Hepatocyte (in vitro differentiated cells): ENCODE data around the gene SEMA4A. TPM values are rescaled to one million over a fixed set of nuclear protein-coding genes. Genes with fewer than 3 reads are reported as not detected.

ENCODE experiments used
- DNase-seq: peaks from one replicate; pipeline ENCODE4 v3.0.0-alpha.2; 2016; ENCODE audit warnings: low spot score
- H2AFZ ChIP-seq: fragments of 200-600 bp; sonication (generic); 2 replicates; pipeline ENCODE4 v1.6.0; 2016; ENCODE audit warnings: antibody characterized with exemption, mild to moderate bottlenecking
- H3K27ac ChIP-seq: fragments of 200-600 bp; sonication (generic); 2 replicates; pipeline ENCODE4 v1.5.1; 2016; ENCODE audit warnings: mild to moderate bottlenecking
- H3K27me3 ChIP-seq: fragments of 200-600 bp; sonication (generic); 2 replicates; pipeline ENCODE4 v1.6.1; 2016
- H3K36me3 ChIP-seq: fragments of 200-600 bp; sonication (generic); replicated peaks from 2 replicates; pipeline ENCODE4 v1.5.1; 2016; ENCODE audit warnings: low read depth; ENCODE audit not compliant: insufficient read depth
- H3K4me1 ChIP-seq: fragments of 200-600 bp; sonication (generic); 2 replicates; pipeline ENCODE4 v1.5.1; 2016; ENCODE audit warnings: mild to moderate bottlenecking, moderate library complexity; ENCODE audit not compliant: insufficient read depth
- H3K4me2 ChIP-seq: fragments of 200-600 bp; sonication (generic); 2 replicates; pipeline ENCODE4 v1.6.0; 2016
- H3K4me3 ChIP-seq: fragments of 200-600 bp; sonication (generic); 2 replicates; pipeline ENCODE4 v1.5.1; 2016; ENCODE audit warnings: mild to moderate bottlenecking
- H3K79me2 ChIP-seq: fragments of 200-600 bp; sonication (generic); 2 replicates; pipeline ENCODE4 v1.6.0; 2017; ENCODE audit warnings: mild to moderate bottlenecking
- H3K9me2 ChIP-seq: fragments of 200-600 bp; sonication (generic); replicated peaks from 2 replicates; pipeline ENCODE4 v1.6.0; 2017; ENCODE audit warnings: mild to moderate bottlenecking; ENCODE audit not compliant: insufficient read depth
- H3K9me3 ChIP-seq: fragments of 200-600 bp; sonication (generic); 2 replicates; pipeline ENCODE4 v1.5.1; 2016; ENCODE audit warnings: low read depth, mild to moderate bottlenecking
- H4K20me1 ChIP-seq: fragments of 200-600 bp; sonication (generic); 2 replicates; pipeline ENCODE4 v1.6.0; 2016; ENCODE audit warnings: mild to moderate bottlenecking; ENCODE audit not compliant: insufficient read depth, poor library complexity, severe bottlenecking
- EZH2 ChIP-seq: fragments of 200-600 bp; sonication (generic); IDR thresholded peaks from 2 replicates; pipeline ENCODE4 v1.6.1; 2016; ENCODE audit warnings: antibody characterized with exemption, mild to moderate bottlenecking, borderline replicate concordance
- EZH2phosphoT487 ChIP-seq: fragments of 200-600 bp; sonication (generic); IDR thresholded peaks from one replicate; pipeline ENCODE4 v1.6.1; 2018; ENCODE audit warnings: antibody characterized with exemption, mild to moderate bottlenecking, low read depth, moderate library complexity; ENCODE audit not compliant: unreplicated experiment, severe bottlenecking
- WGBS: methylation state at CpG from one replicate; pipeline ENCODE4 v1.1.6; 2016; ENCODE audit warnings: low lambda C conversion rate; ENCODE audit errors: missing lambda C conversion rate; 5-methylcytosine and 5-hydroxymethylcytosine counted together
- polyA plus RNA-seq: library from polyadenylated mRNA; unstranded; fragments of >200 nt; fragmentation: Nextera tagmentation; extraction: Ambion mirVana; gene quantifications from 2 replicates; pipeline ENCODE4 v1.2.1, GENCODE V29; 2016
- total RNA-seq: library from RNA; depleted of rRNA; stranded (reverse); fragments of >200 nt; gene quantifications from 2 replicates; pipeline ENCODE4 v1.2.3, GENCODE V29; 2014
- TF ChIP-seq, protein P1 (sequence below): fragments of 200-600 bp; sonication (generic); IDR thresholded peaks from 2 replicates; pipeline ENCODE4 v1.5.1; 2016; ENCODE audit warnings: antibody characterized with exemption, mild to moderate bottlenecking; ENCODE audit not compliant: poor library complexity

Gene SEMA4A
- total and polyA plus RNA-seq, 2 experiments from 2014 or later: 1.3 to 2.1 TPM

DNA sequence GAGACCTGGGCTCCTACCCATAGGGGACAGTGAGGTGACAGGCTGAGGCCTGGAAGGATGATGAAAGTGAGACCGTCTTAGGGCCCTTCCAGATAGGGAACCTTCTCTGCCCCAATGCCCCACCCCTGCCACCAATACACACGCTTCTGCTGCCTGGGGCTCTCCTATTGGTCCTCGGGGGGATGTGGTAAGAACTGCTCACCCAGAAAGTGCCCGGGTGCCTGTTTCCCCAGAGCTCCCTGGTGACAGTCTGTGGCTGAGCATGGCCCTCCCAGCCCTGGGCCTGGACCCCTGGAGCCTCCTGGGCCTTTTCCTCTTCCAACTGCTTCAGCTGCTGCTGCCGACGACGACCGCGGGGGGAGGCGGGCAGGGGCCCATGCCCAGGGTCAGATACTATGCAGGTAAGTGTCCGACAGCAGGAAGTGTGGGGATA is 948 bp downstream of the SEMA4A start:
- no peak for DNase-seq
- Histone ChIP-seq H2AFZ (no peak overlapping the region), H3K27ac (no peak overlapping the region), H3K79me2 (no peaks in the 10 kb centered on the region), H3K4me2 (no peak overlapping the region), H3K4me3 (no peak overlapping the region), H4K20me1 (no peaks in the 10 kb centered on the region), H3K27me3 (no peaks in the 10 kb centered on the region), H3K9me2 (no peaks in the 10 kb centered on the region), H3K4me1 (no peaks in the 10 kb centered on the region), H3K36me3 (no peaks in the 10 kb centered on the region), H3K9me3 (no peaks in the 10 kb centered on the region)
- WGBS: 88% methylated on average over 11 of the region's 11 CpGs
- TF ChIP-seq EZH2phosphoT487 (no peak), EZH2 (no peak)
- TF ChIP-seq, protein P1, sequence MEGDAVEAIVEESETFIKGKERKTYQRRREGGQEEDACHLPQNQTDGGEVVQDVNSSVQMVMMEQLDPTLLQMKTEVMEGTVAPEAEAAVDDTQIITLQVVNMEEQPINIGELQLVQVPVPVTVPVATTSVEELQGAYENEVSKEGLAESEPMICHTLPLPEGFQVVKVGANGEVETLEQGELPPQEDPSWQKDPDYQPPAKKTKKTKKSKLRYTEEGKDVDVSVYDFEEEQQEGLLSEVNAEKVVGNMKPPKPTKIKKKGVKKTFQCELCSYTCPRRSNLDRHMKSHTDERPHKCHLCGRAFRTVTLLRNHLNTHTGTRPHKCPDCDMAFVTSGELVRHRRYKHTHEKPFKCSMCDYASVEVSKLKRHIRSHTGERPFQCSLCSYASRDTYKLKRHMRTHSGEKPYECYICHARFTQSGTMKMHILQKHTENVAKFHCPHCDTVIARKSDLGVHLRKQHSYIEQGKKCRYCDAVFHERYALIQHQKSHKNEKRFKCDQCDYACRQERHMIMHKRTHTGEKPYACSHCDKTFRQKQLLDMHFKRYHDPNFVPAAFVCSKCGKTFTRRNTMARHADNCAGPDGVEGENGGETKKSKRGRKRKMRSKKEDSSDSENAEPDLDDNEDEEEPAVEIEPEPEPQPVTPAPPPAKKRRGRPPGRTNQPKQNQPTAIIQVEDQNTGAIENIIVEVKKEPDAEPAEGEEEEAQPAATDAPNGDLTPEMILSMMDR: no peak

DNA sequence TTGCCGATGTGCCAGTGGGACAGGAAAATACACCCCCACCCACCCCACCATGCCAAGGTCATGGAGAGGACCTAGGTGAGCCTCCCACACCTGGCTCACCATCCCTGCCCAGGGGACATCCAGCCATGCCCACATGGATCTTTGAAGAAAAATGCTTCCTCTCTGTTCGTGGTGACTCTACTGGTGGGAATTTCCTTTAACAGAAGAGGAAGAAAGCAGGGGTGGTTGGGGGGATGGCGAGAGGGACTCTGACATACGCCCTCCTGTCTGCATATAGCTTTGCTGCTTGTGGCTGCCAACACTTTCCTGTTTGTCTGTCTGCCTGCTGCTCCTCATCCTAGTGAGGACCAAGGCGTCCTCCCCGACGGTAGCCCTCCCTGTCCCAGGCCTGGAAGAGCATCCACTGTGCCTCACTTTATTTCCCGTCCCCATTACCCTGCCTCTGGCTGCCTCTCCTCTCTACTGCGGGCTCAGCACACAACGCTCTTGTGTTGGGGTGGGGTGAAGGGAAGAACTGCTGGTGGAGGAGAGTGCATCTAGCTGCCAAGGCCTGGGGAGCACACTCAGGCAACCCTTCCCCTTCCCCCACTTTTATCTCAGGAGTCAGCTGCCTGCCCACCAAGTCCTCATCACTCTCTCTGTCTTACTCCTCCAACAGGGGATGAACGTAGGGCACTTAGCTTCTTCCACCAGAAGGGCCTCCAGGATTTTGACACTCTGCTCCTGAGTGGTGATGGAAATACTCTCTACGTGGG is 2.5 kb downstream of the SEMA4A start:
- Histone ChIP-seq H3K4me3 (no peak overlapping the region), H3K36me3 (no peaks in the 10 kb centered on the region), H2AFZ (no peak overlapping the region), H3K9me3 (no peaks in the 10 kb centered on the region), H3K4me1 (no peaks in the 10 kb centered on the region), H3K79me2 (no peaks in the 10 kb centered on the region), H3K4me2 (no peak overlapping the region), H4K20me1 (no peaks in the 10 kb centered on the region), H3K27ac (no peak overlapping the region), H3K27me3 (no peaks in the 10 kb centered on the region), H3K9me2 (no peaks in the 10 kb centered on the region)
- 76% methylated on average over 12 of the region's 12 CpGs for WGBS
- no peak for DNase-seq
- TF ChIP-seq, protein P1: no peak
- no peak for TF ChIP-seq EZH2
- no peak for TF ChIP-seq EZH2phosphoT487

DNA sequence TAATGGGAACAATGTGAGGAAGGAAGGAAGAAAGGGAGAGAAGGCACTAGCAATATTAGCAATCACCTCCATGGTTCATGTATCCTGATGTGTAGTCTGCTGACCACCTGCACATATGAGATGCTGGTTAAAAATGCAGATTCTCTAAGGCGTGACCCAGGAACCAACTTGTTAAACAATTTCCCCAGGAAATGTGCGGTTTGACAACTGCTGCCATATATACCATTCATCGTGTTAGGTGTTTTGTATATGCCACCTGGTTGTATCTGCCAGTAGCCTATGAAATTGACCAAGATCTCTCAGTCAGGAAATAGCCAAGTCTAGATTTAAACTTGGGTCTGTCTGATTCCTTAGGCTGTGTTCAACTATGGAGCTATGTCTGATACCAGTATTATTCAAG is 4.1 kb downstream of the SEMA4A start:
- 93% methylated on average over 3 of the region's 3 CpGs for WGBS
- no peak overlapping the region for H3K4me2 ChIP-seq
- no peak overlapping the region for H2AFZ ChIP-seq

More for the DNA sequence above, 4.1 kb downstream of the SEMA4A start:
- no peak for TF ChIP-seq EZH2phosphoT487
- no peak for TF ChIP-seq EZH2
- TF ChIP-seq, protein P1: no peak
- no peak overlapping the region for H3K4me3 ChIP-seq
- no peaks in the 10 kb centered on the region for H3K27me3 ChIP-seq
- no peaks in the 10 kb centered on the region for H3K36me3 ChIP-seq
- no peaks in the 10 kb centered on the region for H3K79me2 ChIP-seq
- no peak for DNase-seq
- no peak overlapping the region for H3K27ac ChIP-seq
- peaks cover 10% of the 10 kb centered on the region for H3K4me1 ChIP-seq
- no peaks in the 10 kb centered on the region for H4K20me1 ChIP-seq
- no peaks in the 10 kb centered on the region for H3K9me2 ChIP-seq
- no peaks in the 10 kb centered on the region for H3K9me3 ChIP-seq
